ENCODE data around the gene LYSET.

Gene LYSET

GRCh38 chr14:93214598-93214997 is 29.5 kb downstream of the LYSET start (continued):
- no peak for TF ChIP-seq ZXDB (tag by site-specific recombination; IDR thresholded peaks at IDR 0.05)
- TF ChIP-seq ZBTB7A (tag by site-specific recombination; IDR thresholded peaks at IDR 0.05; ENCODE audit: low read depth), result no peak
- TF ChIP-seq ZNF140 (tag by site-specific recombination; IDR thresholded peaks at IDR 0.05), result no peak
- TF ChIP-seq ZNF239 (tag by site-specific recombination; IDR thresholded peaks at IDR 0.05), result no peak
- TF ChIP-seq GLI4 (tag by site-specific recombination; IDR thresholded peaks at IDR 0.05), result no peak
- no peak for TF ChIP-seq ZNF639 (tag by site-specific recombination; IDR thresholded peaks at IDR 0.05)
- TF ChIP-seq ZBTB6 (tag by site-specific recombination; IDR thresholded peaks at IDR 0.05), result no peak

GRCh38 chr14:93219103-93219726 is 34.1 kb downstream of the LYSET start:
- Histone ChIP-seq H3K9me3 (ENCODE audit: control insufficient read depth, insufficient read depth, low read depth, low read length) (no peaks in the 10 kb centered on the region), H3K4me3 (ENCODE audit: low read depth, low read length) (no peak overlapping the region), H3K27ac (ENCODE audit: extremely low read depth, low read depth, low read length) (no peak overlapping the region), H3K36me3 (ENCODE audit: control insufficient read depth in 2 of 2, insufficient read depth in 1 of 2, low read length in 2 of 2) (peaks cover 70 to 80% of the 10 kb centered on the region in 2 experiments), H3K4me1 (ENCODE audit: control insufficient read depth, insufficient read depth, low read length) (no peaks in the 10 kb centered on the region)
- ChIA-PET CTCF (interaction anchor here (0.6 to 1.4 kb wide), 14 partner anchors 11 to 660 kb away, joined by 3 to 12 read pairs (median 3); no protein-coding TSS in a partner anchor), POLR2A (interaction anchor here (0.7 kb wide), 1 partner anchor 40 kb away, joined by 3 read pairs; no protein-coding TSS in a partner anchor)
- TF ChIP-seq ZNF654 (tag by site-specific recombination; IDR thresholded peaks at IDR 0.05; ENCODE audit: low read depth) (peak; percentile 68), ZNF239 (tag by site-specific recombination; IDR thresholded peaks at IDR 0.05) (no peak)

- Histone ChIP-seq H3K4me3 (ENCODE audit: low read depth, low read length) (no peak overlapping the region), H3K4me1 (ENCODE audit: control insufficient read depth, insufficient read depth, low read length) (no peaks in the 10 kb centered on the region), H3K36me3 (ENCODE audit: control insufficient read depth in 2 of 2, insufficient read depth in 1 of 2, low read length in 2 of 2) (peaks cover 66 to 79% of the 10 kb centered on the region in 2 experiments), H3K9me3 (ENCODE audit: control insufficient read depth, insufficient read depth, low read depth, low read length) (no peaks in the 10 kb centered on the region), H3K27ac (ENCODE audit: extremely low read depth, low read depth, low read length) (no peak overlapping the region)
- POLR2A ChIA-PET, result no interaction called here
- CTCF ChIA-PET, result interaction anchor here (0.7 kb wide), 2 partner anchors 14 to 55 kb away, joined by 3 to 4 read pairs; partner anchors contain the start of gene GON7
- no peak for TF ChIP-seq ZNF2 (tag by site-specific recombination; IDR thresholded peaks at IDR 0.05)
- no peak for TF ChIP-seq ZNF114 (tag by site-specific recombination; IDR thresholded peaks at IDR 0.05)
- TF ChIP-seq GLI4 (tag by site-specific recombination; IDR thresholded peaks at IDR 0.05), result no peak
- TF ChIP-seq HOXD13 (CRISPR knock-in tag; IDR thresholded peaks at IDR 0.05; ENCODE audit: borderline replicate concordance), result no peak
- no peak for TF ChIP-seq ZNF626 (tag by site-specific recombination; IDR thresholded peaks at IDR 0.05)
- no peak for TF ChIP-seq ZNF404 (tag by site-specific recombination; IDR thresholded peaks at IDR 0.05)
- TF ChIP-seq REPIN1 (tag by site-specific recombination; IDR thresholded peaks at IDR 0.05; ENCODE audit: low read depth), result no peak
- TF ChIP-seq ZNF138 (tag by site-specific recombination; IDR thresholded peaks at IDR 0.05; ENCODE audit: borderline replicate concordance), result no peak
- TF ChIP-seq, protein P1, sequence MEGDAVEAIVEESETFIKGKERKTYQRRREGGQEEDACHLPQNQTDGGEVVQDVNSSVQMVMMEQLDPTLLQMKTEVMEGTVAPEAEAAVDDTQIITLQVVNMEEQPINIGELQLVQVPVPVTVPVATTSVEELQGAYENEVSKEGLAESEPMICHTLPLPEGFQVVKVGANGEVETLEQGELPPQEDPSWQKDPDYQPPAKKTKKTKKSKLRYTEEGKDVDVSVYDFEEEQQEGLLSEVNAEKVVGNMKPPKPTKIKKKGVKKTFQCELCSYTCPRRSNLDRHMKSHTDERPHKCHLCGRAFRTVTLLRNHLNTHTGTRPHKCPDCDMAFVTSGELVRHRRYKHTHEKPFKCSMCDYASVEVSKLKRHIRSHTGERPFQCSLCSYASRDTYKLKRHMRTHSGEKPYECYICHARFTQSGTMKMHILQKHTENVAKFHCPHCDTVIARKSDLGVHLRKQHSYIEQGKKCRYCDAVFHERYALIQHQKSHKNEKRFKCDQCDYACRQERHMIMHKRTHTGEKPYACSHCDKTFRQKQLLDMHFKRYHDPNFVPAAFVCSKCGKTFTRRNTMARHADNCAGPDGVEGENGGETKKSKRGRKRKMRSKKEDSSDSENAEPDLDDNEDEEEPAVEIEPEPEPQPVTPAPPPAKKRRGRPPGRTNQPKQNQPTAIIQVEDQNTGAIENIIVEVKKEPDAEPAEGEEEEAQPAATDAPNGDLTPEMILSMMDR (tag by site-specific recombination; IDR thresholded peaks at IDR 0.05), result no peak
- no peak for TF ChIP-seq ZNF837 (tag by site-specific recombination; IDR thresholded peaks at IDR 0.05)
- no peak for TF ChIP-seq ZNF660 (tag by site-specific recombination; IDR thresholded peaks at IDR 0.05)
- TF ChIP-seq BCL11A (tag by site-specific recombination; IDR thresholded peaks at IDR 0.05; ENCODE audit: low read depth), result no peak
- TF ChIP-seq ZNF747 (tag by site-specific recombination; IDR thresholded peaks at IDR 0.05), result no peak
- no peak for TF ChIP-seq INSM2 (tag by site-specific recombination; IDR thresholded peaks at IDR 0.05)
- no peak for TF ChIP-seq WT1 (tag by site-specific recombination; IDR thresholded peaks at IDR 0.05)
- no peak for TF ChIP-seq SALL2 (tag by site-specific recombination; IDR thresholded peaks at IDR 0.05; ENCODE audit: borderline replicate concordance)
- no peak for TF ChIP-seq ZNF560 (tag by site-specific recombination; IDR thresholded peaks at IDR 0.05; ENCODE audit: borderline replicate concordance)
- TF ChIP-seq ZNF10 (tag by site-specific recombination; IDR thresholded peaks at IDR 0.05), result no peak
- TF ChIP-seq, protein P2, sequence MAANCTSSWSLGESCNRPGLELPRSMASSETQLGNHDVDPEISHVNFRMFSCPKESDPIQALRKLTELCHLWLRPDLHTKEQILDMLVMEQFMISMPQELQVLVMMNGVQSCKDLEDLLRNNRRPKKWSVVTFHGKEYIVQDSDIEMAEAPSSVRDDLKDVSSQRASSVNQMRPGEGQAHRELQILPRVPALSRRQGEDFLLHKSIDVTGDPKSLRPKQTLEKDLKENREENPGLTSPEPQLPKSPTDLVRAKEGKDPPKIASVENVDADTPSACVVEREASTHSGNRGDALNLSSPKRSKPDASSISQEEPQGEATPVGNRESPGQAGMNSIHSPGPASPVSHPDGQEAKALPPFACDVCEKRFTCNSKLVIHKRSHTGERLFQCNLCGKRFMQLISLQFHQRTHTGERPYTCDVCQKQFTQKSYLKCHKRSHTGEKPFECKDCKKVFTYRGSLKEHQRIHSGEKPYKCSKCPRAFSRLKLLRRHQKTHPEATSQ (tag by site-specific recombination; IDR thresholded peaks at IDR 0.05), result no peak
Observed at GRCh38 chr14:93220509-93220908, 35.4 kb downstream of the LYSET start.
